Medulla oblongata (tissue), 1 donor: ENCODE results near the gene GPR32.
"Not testable (repeated sequence)": the region's sequence is repeated elsewhere in the genome, so short reads cannot be mapped to it uniquely, and the experiment has no call there.

Source experiments
- DNase-seq: peaks from one replicate; pipeline ENCODE4 v3.0.0-alpha.2; 2015; ENCODE audit errors: extremely low spot score

The GPR32 gene

GRCh38 chr19:50799547-50799851 is 29.2 kb downstream of the GPR32 start:
- no peak for DNase-seq

GRCh38 chr19:50801107-50801506 is 30.8 kb downstream of the GPR32 start:
- no peak for DNase-seq

GRCh38 chr19:50803633-50804419 is 33.6 kb downstream of the GPR32 start:
- DNase-seq = no peak

- DNase-seq = peak; percentile 99
These were observed 34.4 kb downstream of the GPR32 start for GRCh38 chr19:50804420-50805272.

GRCh38 chr19:50808856-50809255 is 38.6 kb downstream of the GPR32 start:
- no peak for DNase-seq

GRCh38 chr19:50811622-50812238 is 41.5 kb downstream of the GPR32 start:
- not testable (repeated sequence) for DNase-seq

- DNase-seq = no peak
These were observed 42.2 kb downstream of the GPR32 start for GRCh38 chr19:50812474-50812873.

GRCh38 chr19:50814883-50815282 is 44.6 kb downstream of the GPR32 start:
- DNase-seq = no peak

GRCh38 chr19:50815439-50815838 is 45.2 kb downstream of the GPR32 start:
- no peak for DNase-seq

GRCh38 chr19:50817941-50818858 is 47.9 kb downstream of the GPR32 start:
- DNase-seq = no peak

GRCh38 chr19:50818859-50819472 is 48.7 kb downstream of the GPR32 start:
- no peak for DNase-seq

- no peak for DNase-seq
These were observed 49.4 kb downstream of the GPR32 start for GRCh38 chr19:50819636-50820035.

- DNase-seq = no peak
These were observed 49.8 kb downstream of the GPR32 start for GRCh38 chr19:50820086-50820485.

GRCh38 chr19:50820549-50821247 is 50.4 kb downstream of the GPR32 start:
- DNase-seq = no peak

GRCh38 chr19:50821248-50821612 is 51.0 kb downstream of the GPR32 start:
- no peak for DNase-seq
